Coronary artery (tissue), 2 donors: ENCODE data around the gene ADAMTS8.

Experiments used
- DNase-seq: peaks from one replicate; pipeline ENCODE4 v3.0.0-alpha.2; 2017; ENCODE audit warnings: low spot score
- H3K27ac ChIP-seq, 2 donors: fragments of 200-600 bp; sonication (generic); one replicate each; pipeline ENCODE4 v1.5.1; 2016 to 2019
- H3K4me3 ChIP-seq: fragments of 200-600 bp; sonication (generic); 2 replicates; pipeline ENCODE4 v1.5.1; 2016; ENCODE audit warnings: mild to moderate bottlenecking, moderate library complexity
- TF ChIP-seq, protein P1 (sequence below): fragments of 200-600 bp; sonication (generic); IDR thresholded peaks from one replicate; pipeline ENCODE4 v1.5.1; 2019; ENCODE audit warnings: antibody characterized with exemption

Gene ADAMTS8

DNA sequence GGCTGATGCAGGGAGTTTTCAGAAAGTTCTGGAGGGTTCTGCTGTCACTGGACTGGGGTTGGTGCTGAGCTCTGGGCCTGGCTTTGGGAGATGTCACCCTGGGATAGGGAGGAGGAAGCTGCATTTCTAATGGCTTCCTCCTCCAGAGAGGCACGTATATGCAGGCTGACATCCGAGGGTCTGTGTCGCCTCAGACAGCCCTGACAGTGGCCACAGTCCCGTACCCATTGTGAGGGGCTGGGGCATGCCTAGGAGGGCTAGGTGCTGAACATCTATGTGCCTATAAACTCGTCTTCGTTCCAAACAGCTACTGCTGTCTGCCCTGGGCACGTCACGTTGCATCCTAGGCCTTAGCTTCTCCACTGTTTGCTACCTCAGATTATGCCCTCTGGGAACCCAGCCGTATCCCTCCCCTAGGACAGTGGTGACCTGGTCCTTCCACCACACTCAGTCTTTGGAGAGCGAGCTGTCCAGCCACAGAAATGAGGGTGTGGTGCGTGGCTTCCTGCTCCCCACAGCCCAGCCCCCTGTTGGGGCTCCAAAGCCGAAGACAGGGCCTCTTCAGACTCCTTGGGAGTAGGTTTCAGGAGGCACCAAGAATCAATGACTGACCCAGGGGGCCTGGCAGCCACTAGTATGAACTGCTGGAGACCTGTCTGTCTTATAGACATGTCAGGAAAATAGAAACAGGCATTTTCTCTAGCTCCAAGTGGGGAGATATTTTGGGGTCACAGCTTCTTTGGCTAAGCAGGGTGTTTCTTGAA is 46.4 kb upstream of the ADAMTS8 start:
- TF ChIP-seq, protein P1, sequence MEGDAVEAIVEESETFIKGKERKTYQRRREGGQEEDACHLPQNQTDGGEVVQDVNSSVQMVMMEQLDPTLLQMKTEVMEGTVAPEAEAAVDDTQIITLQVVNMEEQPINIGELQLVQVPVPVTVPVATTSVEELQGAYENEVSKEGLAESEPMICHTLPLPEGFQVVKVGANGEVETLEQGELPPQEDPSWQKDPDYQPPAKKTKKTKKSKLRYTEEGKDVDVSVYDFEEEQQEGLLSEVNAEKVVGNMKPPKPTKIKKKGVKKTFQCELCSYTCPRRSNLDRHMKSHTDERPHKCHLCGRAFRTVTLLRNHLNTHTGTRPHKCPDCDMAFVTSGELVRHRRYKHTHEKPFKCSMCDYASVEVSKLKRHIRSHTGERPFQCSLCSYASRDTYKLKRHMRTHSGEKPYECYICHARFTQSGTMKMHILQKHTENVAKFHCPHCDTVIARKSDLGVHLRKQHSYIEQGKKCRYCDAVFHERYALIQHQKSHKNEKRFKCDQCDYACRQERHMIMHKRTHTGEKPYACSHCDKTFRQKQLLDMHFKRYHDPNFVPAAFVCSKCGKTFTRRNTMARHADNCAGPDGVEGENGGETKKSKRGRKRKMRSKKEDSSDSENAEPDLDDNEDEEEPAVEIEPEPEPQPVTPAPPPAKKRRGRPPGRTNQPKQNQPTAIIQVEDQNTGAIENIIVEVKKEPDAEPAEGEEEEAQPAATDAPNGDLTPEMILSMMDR = no peak
- Histone ChIP-seq H3K4me3 (no peak overlapping the region), H3K27ac (peak overlapping the region in 1 of 2 donors; percentile 50)
- no peak for DNase-seq

DNA sequence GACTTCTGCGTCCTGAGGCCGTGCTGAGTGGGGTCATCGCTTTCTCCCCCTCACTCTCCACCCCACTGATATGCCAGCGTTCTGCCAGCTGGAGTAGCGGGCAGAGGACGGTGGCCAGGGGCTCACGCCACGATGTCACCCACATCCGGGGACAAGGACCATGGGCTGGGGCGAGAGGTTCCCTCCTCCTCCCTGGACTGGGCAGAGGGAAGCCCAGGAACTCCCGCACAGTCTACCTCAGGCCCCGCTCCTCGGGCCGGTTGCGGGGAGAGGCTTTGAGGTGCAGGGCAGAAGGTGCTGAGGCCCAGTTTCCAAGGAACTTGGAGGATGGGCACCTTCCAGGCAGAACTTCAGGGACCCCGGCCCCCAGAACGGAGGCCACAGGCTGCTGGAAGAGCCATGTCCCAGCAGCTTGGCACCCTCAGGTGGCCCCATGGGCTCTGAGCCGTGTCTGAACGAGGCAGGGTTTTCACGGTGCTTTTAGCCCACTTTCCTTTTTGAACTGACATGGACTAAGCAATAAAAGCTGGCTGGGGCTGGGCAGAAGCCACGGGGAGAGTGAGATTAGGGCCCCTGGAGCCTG is 45.5 kb upstream of the ADAMTS8 start:
- peak; percentile 69 for DNase-seq
- TF ChIP-seq, protein P1 = no peak
- Histone ChIP-seq H3K27ac (no peak overlapping the region), H3K4me3 (no peak overlapping the region)

DNA sequence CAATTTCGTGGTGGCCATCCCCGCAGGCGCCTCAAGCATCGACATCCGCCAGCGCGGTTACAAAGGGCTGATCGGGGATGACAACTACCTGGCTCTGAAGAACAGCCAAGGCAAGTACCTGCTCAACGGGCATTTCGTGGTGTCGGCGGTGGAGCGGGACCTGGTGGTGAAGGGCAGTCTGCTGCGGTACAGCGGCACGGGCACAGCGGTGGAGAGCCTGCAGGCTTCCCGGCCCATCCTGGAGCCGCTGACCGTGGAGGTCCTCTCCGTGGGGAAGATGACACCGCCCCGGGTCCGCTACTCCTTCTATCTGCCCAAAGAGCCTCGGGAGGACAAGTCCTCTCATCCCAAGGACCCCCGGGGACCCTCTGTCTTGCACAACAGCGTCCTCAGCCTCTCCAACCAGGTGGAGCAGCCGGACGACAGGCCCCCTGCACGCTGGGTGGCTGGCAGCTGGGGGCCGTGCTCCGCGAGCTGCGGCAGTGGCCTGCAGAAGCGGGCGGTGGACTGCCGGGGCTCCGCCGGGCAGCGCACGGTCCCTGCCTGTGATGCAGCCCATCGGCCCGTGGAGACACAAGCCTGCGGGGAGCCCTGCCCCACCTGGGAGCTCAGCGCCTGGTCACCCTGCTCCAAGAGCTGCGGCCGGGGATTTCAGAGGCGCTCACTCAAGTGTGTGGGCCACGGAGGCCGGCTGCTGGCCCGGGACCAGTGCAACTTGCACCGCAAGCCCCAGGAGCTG is 44.8 kb upstream of the ADAMTS8 start:
- H3K27ac ChIP-seq = no peak overlapping the region
- H3K4me3 ChIP-seq = no peak overlapping the region
- DNase-seq = no peak
- TF ChIP-seq, protein P1 = no peak

DNA sequence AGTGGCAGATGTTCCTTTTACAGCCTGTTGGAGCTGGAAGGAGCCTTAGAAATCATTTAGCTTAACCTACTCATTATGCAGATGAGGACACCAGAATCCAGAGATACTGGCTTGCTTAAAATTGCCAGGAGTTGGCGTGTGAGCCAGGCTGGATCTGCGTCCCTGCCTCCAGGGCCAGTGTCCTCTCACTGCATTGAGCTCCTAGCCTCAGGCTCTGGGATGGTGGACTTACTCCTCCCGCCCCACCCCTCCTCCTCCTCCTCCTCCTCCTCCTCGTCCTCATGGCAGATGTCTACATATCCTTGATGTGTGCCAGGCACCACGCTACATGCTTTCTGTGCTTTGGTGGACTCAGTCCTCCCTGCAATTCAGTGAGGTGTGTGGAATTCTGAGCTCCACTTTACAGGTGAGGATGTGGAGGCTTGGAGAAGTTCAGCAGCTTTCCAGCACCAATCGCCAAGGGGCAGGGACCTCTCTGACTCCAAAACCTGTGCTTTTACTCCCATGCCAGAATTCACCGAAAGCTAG is 44.1 kb upstream of the ADAMTS8 start:
- DNase-seq = no peak
- H3K27ac ChIP-seq = no peak overlapping the region
- TF ChIP-seq, protein P1 = no peak
- H3K4me3 ChIP-seq = no peak overlapping the region

DNA sequence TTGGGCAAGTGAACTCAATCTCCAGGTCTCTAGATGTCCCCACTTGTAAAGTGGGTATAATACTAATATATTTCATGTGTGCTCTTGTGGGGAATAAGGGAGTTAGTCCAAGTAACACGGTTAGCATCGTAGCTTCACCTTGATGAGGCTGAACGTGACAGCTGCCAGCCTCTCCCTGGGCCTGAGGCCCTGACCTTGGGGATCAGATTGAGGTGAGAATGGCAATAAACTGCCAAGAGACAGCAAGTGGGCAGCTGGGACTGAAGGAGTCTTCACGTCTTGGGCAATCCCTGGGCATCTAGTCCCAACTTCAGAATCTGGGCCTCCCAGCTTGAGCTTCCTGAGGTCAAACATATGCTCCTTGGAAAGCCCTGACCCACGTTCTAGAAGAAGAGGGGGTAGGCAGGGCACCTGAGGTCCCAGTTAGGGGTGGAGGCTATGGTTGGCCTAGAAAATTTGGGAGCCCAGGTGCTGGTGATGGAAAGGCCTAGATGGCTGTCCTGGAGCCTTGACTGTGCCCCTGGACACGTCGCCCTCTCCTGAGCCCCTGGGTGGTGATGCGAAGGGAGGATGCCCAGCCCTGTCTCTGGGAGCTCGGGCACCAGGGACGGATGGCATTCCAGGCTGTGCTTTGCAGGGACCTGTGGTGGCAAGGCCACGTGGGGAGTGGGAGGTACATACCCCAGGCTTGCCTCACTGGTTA is 43.5 kb upstream of the ADAMTS8 start:
- H3K27ac ChIP-seq = no peak overlapping the region
- DNase-seq = no peak
- no peak overlapping the region for H3K4me3 ChIP-seq
- TF ChIP-seq, protein P1 = no peak

DNA sequence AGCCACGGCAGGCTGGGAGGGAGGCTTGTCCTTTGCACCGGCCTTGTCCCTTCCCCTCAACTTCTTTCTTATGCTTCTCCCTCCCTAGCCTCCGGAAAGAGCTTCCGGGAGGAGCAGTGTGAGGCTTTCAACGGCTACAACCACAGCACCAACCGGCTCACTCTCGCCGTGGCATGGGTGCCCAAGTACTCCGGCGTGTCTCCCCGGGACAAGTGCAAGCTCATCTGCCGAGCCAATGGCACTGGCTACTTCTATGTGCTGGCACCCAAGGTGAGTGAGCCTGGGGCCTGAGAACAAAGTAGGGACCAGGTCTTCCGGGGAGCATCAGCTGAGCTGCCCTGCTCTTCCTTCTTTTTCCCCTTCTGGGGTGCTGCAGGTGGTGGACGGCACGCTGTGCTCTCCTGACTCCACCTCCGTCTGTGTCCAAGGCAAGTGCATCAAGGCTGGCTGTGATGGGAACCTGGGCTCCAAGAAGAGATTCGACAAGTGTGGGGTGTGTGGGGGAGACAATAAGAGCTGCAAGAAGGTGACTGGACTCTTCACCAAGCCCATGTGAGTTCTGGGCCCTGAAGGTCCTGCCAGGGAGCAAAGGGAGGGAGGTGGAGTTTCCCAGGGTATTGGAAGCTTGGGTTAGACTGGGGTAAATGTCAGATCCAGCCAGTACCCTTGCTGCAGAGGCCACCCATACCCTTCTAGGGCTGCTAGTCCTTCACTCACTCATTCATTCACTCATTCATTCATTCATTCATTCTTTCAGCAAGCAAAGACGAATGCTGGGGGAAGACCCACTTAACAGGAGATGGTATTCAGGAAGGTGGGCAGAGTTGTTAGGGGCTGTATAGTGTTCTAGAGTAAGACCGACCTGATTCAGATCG is 42.7 kb upstream of the ADAMTS8 start:
- DNase-seq = no peak
- Histone ChIP-seq H3K4me3 (no peak overlapping the region), H3K27ac (no peak overlapping the region)
- TF ChIP-seq, protein P1 = no peak
